IMR-90 (cell line): ENCODE results near the gene XRN2.

Experiments
- FOS ChIP-seq: fragments of 150-350 bp; IDR thresholded peaks from 2 replicates; pipeline ENCODE4 v1.6.1; 2016; ENCODE audit warnings: low read depth, low read length
- MAFK ChIP-seq: IDR thresholded peaks from 2 replicates; pipeline ENCODE4 v1.6.1; 2012; ENCODE audit warnings: low read depth, low read length, improper control_type of control experiment
- NFE2L2 ChIP-seq: fragments of 150-350 bp; IDR thresholded peaks from 2 replicates; pipeline ENCODE4 v1.6.1; 2016; ENCODE audit warnings: low read depth, mild to moderate bottlenecking, low read length
- POLR2A ChIP-seq: IDR thresholded peaks from 2 replicates; pipeline ENCODE4 v1.6.1; 2012; ENCODE audit warnings: mild to moderate bottlenecking, low read depth, low read length
- RCOR1 ChIP-seq: IDR thresholded peaks from 2 replicates; pipeline ENCODE4 v1.6.1; 2012; ENCODE audit warnings: mild to moderate bottlenecking, low read length, improper control_type of control experiment; ENCODE audit not compliant: insufficient replicate concordance
- TF ChIP-seq, protein P1 (sequence below): conservative IDR thresholded peaks from 2 replicates; pipeline ENCODE4 v1.5.1; 2012; ENCODE audit warnings: mild to moderate bottlenecking, low read depth, low read length, improper control_type of control experiment
- TF ChIP-seq, protein P2 (sequence below): fragments of 150-350 bp; IDR thresholded peaks from 2 replicates; pipeline ENCODE4 v1.6.1; 2017; ENCODE audit warnings: mild to moderate bottlenecking, antibody characterized with exemption, low read length, low read depth
- TF ChIP-seq, protein P3 (sequence below): fragments of 150-350 bp; IDR thresholded peaks from 2 replicates; pipeline ENCODE4 v1.6.1; 2016; ENCODE audit warnings: low read depth, mild to moderate bottlenecking, low read length, moderate library complexity, borderline replicate concordance

DNA sequence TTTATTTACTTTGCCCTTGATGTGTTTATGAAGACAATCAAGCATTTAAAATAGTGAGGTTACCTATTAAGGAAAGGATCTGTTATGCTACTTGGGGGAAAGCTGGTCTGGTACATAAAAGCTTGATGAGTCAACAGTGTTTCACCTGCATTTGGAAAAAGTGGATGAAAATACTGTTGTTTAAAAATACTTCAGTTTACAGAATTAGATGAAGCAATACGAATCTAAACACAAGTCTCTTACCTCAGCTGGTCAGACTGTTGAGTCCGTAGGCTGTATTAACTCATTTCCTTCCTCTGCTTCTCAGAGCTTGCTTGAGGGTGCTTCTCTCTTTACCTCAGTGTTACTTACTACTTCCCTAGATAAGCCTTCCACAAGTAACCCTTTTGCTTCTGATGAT, 58.1 kb downstream of the XRN2 start:
- TF ChIP-seq, protein P1, sequence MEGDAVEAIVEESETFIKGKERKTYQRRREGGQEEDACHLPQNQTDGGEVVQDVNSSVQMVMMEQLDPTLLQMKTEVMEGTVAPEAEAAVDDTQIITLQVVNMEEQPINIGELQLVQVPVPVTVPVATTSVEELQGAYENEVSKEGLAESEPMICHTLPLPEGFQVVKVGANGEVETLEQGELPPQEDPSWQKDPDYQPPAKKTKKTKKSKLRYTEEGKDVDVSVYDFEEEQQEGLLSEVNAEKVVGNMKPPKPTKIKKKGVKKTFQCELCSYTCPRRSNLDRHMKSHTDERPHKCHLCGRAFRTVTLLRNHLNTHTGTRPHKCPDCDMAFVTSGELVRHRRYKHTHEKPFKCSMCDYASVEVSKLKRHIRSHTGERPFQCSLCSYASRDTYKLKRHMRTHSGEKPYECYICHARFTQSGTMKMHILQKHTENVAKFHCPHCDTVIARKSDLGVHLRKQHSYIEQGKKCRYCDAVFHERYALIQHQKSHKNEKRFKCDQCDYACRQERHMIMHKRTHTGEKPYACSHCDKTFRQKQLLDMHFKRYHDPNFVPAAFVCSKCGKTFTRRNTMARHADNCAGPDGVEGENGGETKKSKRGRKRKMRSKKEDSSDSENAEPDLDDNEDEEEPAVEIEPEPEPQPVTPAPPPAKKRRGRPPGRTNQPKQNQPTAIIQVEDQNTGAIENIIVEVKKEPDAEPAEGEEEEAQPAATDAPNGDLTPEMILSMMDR, result no peak
- no peak for TF ChIP-seq POLR2A
- TF ChIP-seq, protein P2, sequence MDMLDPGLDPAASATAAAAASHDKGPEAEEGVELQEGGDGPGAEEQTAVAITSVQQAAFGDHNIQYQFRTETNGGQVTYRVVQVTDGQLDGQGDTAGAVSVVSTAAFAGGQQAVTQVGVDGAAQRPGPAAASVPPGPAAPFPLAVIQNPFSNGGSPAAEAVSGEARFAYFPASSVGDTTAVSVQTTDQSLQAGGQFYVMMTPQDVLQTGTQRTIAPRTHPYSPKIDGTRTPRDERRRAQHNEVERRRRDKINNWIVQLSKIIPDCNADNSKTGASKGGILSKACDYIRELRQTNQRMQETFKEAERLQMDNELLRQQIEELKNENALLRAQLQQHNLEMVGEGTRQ, result no peak
- TF ChIP-seq, protein P3, sequence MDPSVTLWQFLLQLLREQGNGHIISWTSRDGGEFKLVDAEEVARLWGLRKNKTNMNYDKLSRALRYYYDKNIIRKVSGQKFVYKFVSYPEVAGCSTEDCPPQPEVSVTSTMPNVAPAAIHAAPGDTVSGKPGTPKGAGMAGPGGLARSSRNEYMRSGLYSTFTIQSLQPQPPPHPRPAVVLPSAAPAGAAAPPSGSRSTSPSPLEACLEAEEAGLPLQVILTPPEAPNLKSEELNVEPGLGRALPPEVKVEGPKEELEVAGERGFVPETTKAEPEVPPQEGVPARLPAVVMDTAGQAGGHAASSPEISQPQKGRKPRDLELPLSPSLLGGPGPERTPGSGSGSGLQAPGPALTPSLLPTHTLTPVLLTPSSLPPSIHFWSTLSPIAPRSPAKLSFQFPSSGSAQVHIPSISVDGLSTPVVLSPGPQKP, result no peak
- no peak for TF ChIP-seq MAFK
- no peak for TF ChIP-seq FOS
- TF ChIP-seq NFE2L2, result no peak
- no peak for TF ChIP-seq RCOR1
